K562 (cell line): ENCODE data around the gene DTX3. TPM values are rescaled to one million over a fixed set of nuclear protein-coding genes. Genes with fewer than 3 reads are reported as not detected.
A peak's percentile ranks its signal among the peaks of the same experiment; 100 is the strongest.

Experiments used
- ATAC-seq: fragments of 200-7000 bp; cut with Tn5 transposase; 3 replicates; pipeline ENCODE4 v1.9.1; 2020; ENCODE audit warnings: moderate library complexity
- BruUV-seq: library from RNA; stranded (reverse); fragments of 400-500 nt; replicated peaks from 2 replicates; lab custom pipeline; 2021; lab: Mats Ljungman, UMichigan
- CTCF ChIA-PET: fragments of 300-600 bp; formaldehyde crosslinking; extraction: SDS; loops from one replicate; lab custom pipeline; 2021; ENCODE audit warnings: low intra/inter-chr PET ratio; lab: Yijun Ruan, JAX
- POLR2A ChIA-PET: fragments of 300-600, 350-650 bp; sonication (Branson Sonifier 250); formaldehyde crosslinking; extraction: SDS; loops from one replicate; lab custom pipeline; 2021; ENCODE audit warnings: antibody characterized with exemption, inconsistent platforms; lab: Yijun Ruan, JAX
- DNase-seq, 4 experiments: peaks; one replicate each; pipeline versions ENCODE4 v3.0.0 to v3.0.0-alpha.2; 2011 to 2018; ENCODE audit warnings: low spot score in 3 of 4, mixed read lengths in 3 of 4; ENCODE audit errors: extremely low read depth in 1 of 4
- FAIRE-seq: peaks from 2 replicates; lab custom pipeline; 2011; peaks lifted over from hg19 to GRCh38; lab: Jason Lieb, UNC
- H2AFZ ChIP-seq: 2 replicates; pipeline ENCODE4 v1.6.0; 2011; ENCODE audit warnings: low read depth, low read length, control low read depth, inconsistent platforms
- H3K27ac ChIP-seq: fragments of 200-600 bp; 3 replicates; pipeline ENCODE4 v1.8.0; 2011; ENCODE audit warnings: low read depth, mild to moderate bottlenecking, control low read depth, inconsistent platforms, low read length, moderate library complexity, mixed read lengths; ENCODE audit errors: extremely low read depth
- H3K27me3 ChIP-seq, 2 experiments: fragments of 300-600 bp in 1 of 2; 2 replicates in 1 of 2; 3 replicates in 1 of 2; pipeline versions ENCODE4 v1.6.0 to v1.8.0; 2011; ENCODE audit warnings: inconsistent platforms in 2 of 2, low read length in 2 of 2, mild to moderate bottlenecking in 1 of 2, mixed read lengths in 1 of 2, moderate library complexity in 1 of 2; ENCODE audit not compliant: control insufficient read depth in 2 of 2, insufficient read depth in 2 of 2
- H3K36me3 ChIP-seq: fragments of 300-600 bp; 3 replicates; pipeline ENCODE4 v1.8.0; 2011; ENCODE audit warnings: mild to moderate bottlenecking, low read length, inconsistent platforms; ENCODE audit not compliant: control insufficient read depth, insufficient read depth
- H3K4me1 ChIP-seq, 2 experiments: fragments of 200-600 bp in 1 of 2; replicated peaks in 1 of 2; 2 replicates in 1 of 2; 3 replicates in 1 of 2; pipeline versions ENCODE4 v1.5.1 to v1.8.0; 2011; ENCODE audit warnings: inconsistent platforms in 2 of 2, low read length in 2 of 2, mild to moderate bottlenecking in 1 of 2, mixed read lengths in 1 of 2, moderate library complexity in 1 of 2; ENCODE audit not compliant: control insufficient read depth in 2 of 2, insufficient read depth in 2 of 2
- H3K4me2 ChIP-seq: 2 replicates; pipeline ENCODE4 v1.6.1; 2011; ENCODE audit warnings: low read length, control low read depth, inconsistent platforms, mixed read lengths; ENCODE audit not compliant: insufficient read depth
- H3K4me3 ChIP-seq: fragments of 200-600 bp; sonication (generic), shearing (Covaris generic); 2 replicates; pipeline ENCODE4 v1.5.1; 2016; ENCODE audit warnings: control low read depth, inconsistent platforms
- H3K79me2 ChIP-seq: fragments of 200-600 bp; 3 replicates; pipeline ENCODE4 v1.8.0; 2011; ENCODE audit warnings: low read length, inconsistent platforms; ENCODE audit not compliant: control insufficient read depth, insufficient read depth
- H3K9ac ChIP-seq, 2 experiments: 2 replicates each; pipeline versions ENCODE4 v1.6.0 to v1.6.1; 2011; ENCODE audit warnings: low read depth in 2 of 2, low read length in 2 of 2, control low read depth in 1 of 2, inconsistent platforms in 1 of 2, mild to moderate bottlenecking in 1 of 2, mixed read lengths in 1 of 2; ENCODE audit not compliant: insufficient read depth in 1 of 2
- H3K9me1 ChIP-seq: one replicate; pipeline ENCODE4 v1.6.0; 2011; ENCODE audit warnings: inconsistent platforms, mild to moderate bottlenecking, low read length, moderate library complexity; ENCODE audit not compliant: control insufficient read depth, insufficient read depth
- H3K9me3 ChIP-seq: replicated peaks from 2 replicates; pipeline ENCODE4 v1.5.1; 2011; ENCODE audit warnings: low read depth, low read length, inconsistent platforms; ENCODE audit not compliant: control insufficient read depth, insufficient read depth
- H4K20me1 ChIP-seq: replicated peaks from 2 replicates; pipeline ENCODE4 v1.6.1; 2011; ENCODE audit warnings: low read length, inconsistent platforms, mixed read lengths; ENCODE audit not compliant: control insufficient read depth, insufficient read depth
- FOXA1 ChIP-seq: fragments of 450-650 bp; IDR thresholded peaks from 2 replicates; pipeline ENCODE4 v1.6.1; 2016; ENCODE audit warnings: mild to moderate bottlenecking, borderline replicate concordance
- JUN ChIP-seq, 2 experiments: sonication (generic) in 1 of 2; formaldehyde crosslinking in 1 of 2; IDR thresholded peaks; 2 replicates each; pipeline versions ENCODE4 v1.6.1 to v1.8.0; 2012 to 2022; ENCODE audit warnings: borderline replicate concordance in 2 of 2, mild to moderate bottlenecking in 2 of 2, improper control_type of control experiment in 1 of 2, low read depth in 1 of 2, low read length in 1 of 2, missing genetic modification reagents in 1 of 2
- RBFOX2 ChIP-seq: fragments of 200-400 bp; formaldehyde crosslinking; IDR thresholded peaks from 2 replicates; pipeline ENCODE4 v1.6.1; 2017; ENCODE audit warnings: low read depth, mild to moderate bottlenecking, low read length, moderate library complexity
- ZBTB8A ChIP-seq: fragments of 450-650 bp; IDR thresholded peaks from 2 replicates; pipeline ENCODE4 v1.6.1; 2018; ENCODE audit warnings: mild to moderate bottlenecking, moderate library complexity; ENCODE audit not compliant: partially characterized antibody
- ZNF740 ChIP-seq, 3 experiments: fragments of 200-800 bp in 1 of 3; sonication (Bioruptor generic) in 1 of 3; sonication (generic) in 1 of 3; formaldehyde crosslinking in 1 of 3; IDR thresholded peaks; 2 replicates each; pipeline versions ENCODE4 v1.6.1 to v1.8.0; 2016 to 2022; ENCODE audit warnings: mild to moderate bottlenecking in 2 of 3, missing compliant biosample characterization in 2 of 3, missing genetic modification characterization in 2 of 3, missing genetic modification reagents in 1 of 3
- WGBS: fragments of 100-300 bp; shearing (Covaris generic); methylation state at CpG from one replicate; pipeline ENCODE4 v1.1.6; 2016; ENCODE audit warnings: low coverage, mixed read lengths; ENCODE audit not compliant: insufficient coverage; ENCODE audit errors: missing lambda C conversion rate; 5-methylcytosine and 5-hydroxymethylcytosine counted together
- in situ Hi-C: fragments of 300-500 bp; cut with MboI; formaldehyde crosslinking; loops from 4 replicates; pipeline ENCODE4 v1.15.0; 2018; ENCODE audit warnings: inconsistent platforms, mixed read lengths
- intact Hi-C: fragments of 100-400 bp; cut with micrococcal nuclease; formaldehyde crosslinking; loops from 2 replicates; pipeline ENCODE4 v1.14.2; 2022
- polyA plus RNA-seq, 8 experiments: library from polyadenylated mRNA; depleted of rRNA in 4 of 8; stranded (reverse) in 5 of 8; unstranded in 3 of 8; fragments of >200 nt; fragmentation: Nextera tagmentation in 2 of 8; fragmentation: Illumina TruSeq in 1 of 8; extraction: Ambion mirVana in 2 of 8; extraction: Trizol in 1 of 8; gene quantifications; 2 replicates each; pipeline versions ENCODE4 v1.2.1 to v1.2.3, GENCODE V29; 2011 to 2014; ENCODE audit warnings: inconsistent platforms in 1 of 8, missing spikeins in 1 of 8
- total RNA-seq, 7 experiments: library from RNA; depleted of rRNA in 6 of 7; stranded (reverse); fragments of >200 nt in 6 of 7; fragmentation: Illumina TruSeq in 2 of 7; extraction: Trizol in 2 of 7; gene quantifications; 2 replicates each; pipeline versions ENCODE4 v1.2.1 to v1.2.3, GENCODE V29; 2011 to 2021; ENCODE audit warnings: low replicate concordance in 1 of 7

DTX3 gene
- total and polyA plus RNA-seq, 9 of the 15 experiments (the other 6 are each of a cell fraction or from before 2014, with no cell fraction given): 0.03 to 0.09 (median 0.06) TPM; not detected in 6

DNA sequence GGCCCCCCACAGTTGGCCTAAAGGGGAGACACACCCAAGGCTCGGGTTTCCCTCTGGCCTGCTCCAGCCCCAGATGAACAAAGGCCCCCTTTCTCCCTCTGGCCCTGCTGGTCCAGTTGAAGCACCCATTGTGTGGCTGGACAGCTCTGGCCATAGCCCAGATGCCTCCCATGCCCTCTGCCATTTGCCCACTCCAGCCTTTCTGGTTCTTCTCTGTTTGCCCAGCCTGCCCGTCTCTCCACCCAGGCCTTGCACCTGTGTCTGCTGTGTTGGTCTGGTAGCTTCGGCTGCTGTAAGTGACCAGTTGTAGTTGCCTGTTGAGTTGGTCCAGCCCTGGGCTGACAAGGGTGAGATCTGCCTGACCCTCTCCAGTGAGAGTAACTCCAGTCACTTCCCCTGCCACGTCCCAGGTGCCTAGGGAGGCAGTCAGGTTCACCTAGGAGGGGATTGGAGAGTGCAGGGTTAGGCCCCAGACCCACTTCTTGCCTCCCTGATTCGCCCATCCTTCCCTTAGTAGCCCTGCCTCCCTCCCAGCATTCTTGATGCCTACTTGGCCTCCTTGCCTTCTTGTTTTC, 25.4 kb downstream of the DTX3 start:
- no peak for DNase-seq
- no peak for ATAC-seq
- in situ Hi-C loops: loop anchor here (5.0 kb wide), 2 partner anchors 62 to 102 kb away; partner anchors contain the start of gene OS9

DNA sequence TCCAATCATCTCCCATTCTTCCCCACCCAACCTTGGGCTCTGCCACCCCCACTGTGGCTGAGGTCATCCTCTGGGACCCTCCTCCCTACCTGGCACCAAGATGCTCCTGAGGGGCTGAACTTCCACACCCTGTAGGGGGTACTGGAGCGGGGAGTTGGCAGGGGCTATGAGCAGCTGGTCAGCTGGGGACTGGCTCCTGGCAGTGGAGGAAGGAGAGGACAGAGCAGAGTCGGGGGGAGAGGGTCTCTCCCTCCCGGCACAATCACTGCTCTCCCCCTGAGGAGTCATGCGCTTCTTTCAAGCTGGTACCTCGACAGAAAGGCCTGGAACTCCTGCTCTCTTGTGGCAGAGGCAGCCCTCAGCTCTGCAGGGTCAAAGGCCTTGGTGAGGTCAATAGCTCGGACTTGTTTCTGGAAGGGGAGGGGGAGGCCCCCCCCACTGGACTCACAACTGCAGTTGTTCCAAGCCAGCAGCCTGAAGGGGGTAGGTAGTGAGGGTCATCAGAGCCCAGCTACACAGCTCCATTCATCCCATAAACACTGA, 26.3 kb downstream of the DTX3 start:
- ATAC-seq (no peak), DNase-seq (no peak), FAIRE-seq (no peak)
- ChIA-PET CTCF (no interaction called here), POLR2A (interaction anchor here (0.5 to 2.1 kb wide), 5 partner anchors 14 to 113 kb away, joined by 3 to 5 read pairs (median 4); no protein-coding TSS in a partner anchor)
- Histone ChIP-seq H4K20me1 (no peaks in the 10 kb centered on the region), H3K9ac (peak overlapping the region in 1 of 2 experiments; percentile 48; a peak in 1 of 4 replicates), H3K79me2 (0 out of 3 replicates have a peak, but pooled peaks cover 5% of the 10 kb centered on the region), H3K9me1 (no peaks in the 10 kb centered on the region), H3K9me3 (no peaks in the 10 kb centered on the region), H3K4me3 (no peak overlapping the region), H3K36me3 (peaks cover 45% of the 10 kb centered on the region; the same call in 2 of the 3 replicates), H3K27me3 (no peaks in the 10 kb centered on the region), H3K4me1 (peaks cover 0 to 34% of the 10 kb centered on the region in 2 experiments; a peak in 3 of 5 replicates), H3K4me2 (no peak overlapping the region), H3K27ac (no peak overlapping the region), H2AFZ (no peak overlapping the region)
- no peak for TF ChIP-seq FOXA1
- TF ChIP-seq ZNF740 (CRISPR knock-in tag; IDR thresholded peaks at IDR 0.05): 0 out of 2 replicates have a peak, but pooled peaks have one; percentile 26
- no peak for TF ChIP-seq ZNF740 (tag; IDR thresholded peaks at IDR 0.05)
- TF ChIP-seq JUN (IDR thresholded peaks at IDR 0.05; ENCODE audit: borderline replicate concordance, low read depth, low read length): no peak
- TF ChIP-seq JUN (CRISPR knock-in tag; IDR thresholded peaks at IDR 0.05; ENCODE audit: borderline replicate concordance): no peak
- WGBS: 85% methylated on average over 5 of the region's 6 CpGs
- no TSS peak for BruUV-seq
- intact Hi-C loops: no loop called here
- in situ Hi-C loops: no loop called here

More for the DNA sequence above, 25.4 kb downstream of the DTX3 start:
- FAIRE-seq: no peak
- Histone ChIP-seq H3K27me3 (no peaks in the 10 kb centered on the region), H4K20me1 (no peaks in the 10 kb centered on the region), H3K9me1 (no peaks in the 10 kb centered on the region), H3K27ac (no peak overlapping the region), H3K4me3 (no peak overlapping the region), H3K79me2 (0 out of 3 replicates have a peak, but pooled peaks cover 5% of the 10 kb centered on the region), H3K36me3 (peaks cover 46% of the 10 kb centered on the region; the same call in 2 of the 3 replicates), H2AFZ (no peak overlapping the region), H3K4me2 (no peak overlapping the region), H3K9me3 (no peaks in the 10 kb centered on the region), H3K9ac (0 out of 4 replicates have a peak overlapping the region, but pooled peaks of 1 of the 2 experiments have one; percentile 48), H3K4me1 (peaks cover 0 to 34% of the 10 kb centered on the region in 2 experiments; a peak in 3 of 5 replicates)
- intact Hi-C loops: no loop called here
- TF ChIP-seq RBFOX2: 0 out of 2 replicates have a peak, but pooled peaks have one; percentile 20
- no peak for TF ChIP-seq ZBTB8A
- 82% methylated on average over 5 of the region's 5 CpGs for WGBS
- no TSS peak for BruUV-seq
- ChIA-PET POLR2A (interaction anchor here (0.6 to 2.1 kb wide), 5 partner anchors 16 to 176 kb away, joined by 3 to 5 read pairs (median 4); partner anchors contain the start of gene DDIT3), CTCF (no interaction called here)
